ENCODE measurements around the gene MICA.
"Not testable (repeated sequence)": the region's sequence is repeated elsewhere in the genome, so short reads cannot be mapped to it uniquely, and the experiment has no call there.

DNA sequence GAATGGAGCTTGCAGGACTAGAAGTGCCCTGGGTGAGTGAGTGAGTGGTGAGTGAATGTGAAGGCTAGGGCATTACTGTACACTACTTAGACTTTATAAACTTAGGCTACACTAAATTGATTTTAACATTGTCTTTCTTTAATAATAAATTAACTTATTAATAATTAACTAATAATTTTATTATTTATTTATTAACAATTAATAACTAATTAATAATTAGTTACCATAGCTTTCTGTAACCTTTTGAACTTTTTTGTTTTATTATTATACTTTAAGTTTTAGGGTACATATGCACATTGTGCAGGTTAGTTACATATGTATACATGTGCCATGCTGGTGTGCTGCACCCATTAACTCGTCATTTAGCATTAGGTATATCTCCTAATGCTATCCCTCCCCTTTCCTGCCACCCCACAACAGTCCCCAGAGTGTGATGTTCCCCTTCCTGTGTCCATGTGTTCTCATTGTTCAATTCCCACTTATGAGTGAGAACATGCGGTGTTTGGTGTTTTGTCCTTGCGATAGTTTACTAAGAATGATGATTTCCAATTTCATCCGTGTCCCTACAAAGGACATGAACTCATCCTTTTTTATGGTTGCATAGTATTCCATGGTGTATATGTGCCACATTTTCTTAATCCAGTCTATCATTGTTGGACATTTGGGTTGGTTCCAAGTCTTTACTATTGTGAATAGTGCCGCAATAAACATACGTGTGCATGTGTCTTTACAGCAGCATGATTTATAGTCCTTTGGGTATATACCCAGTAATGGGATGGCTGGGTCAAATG, 43.8 kb downstream of the MICA start:
- TF ChIP-seq, protein P1, sequence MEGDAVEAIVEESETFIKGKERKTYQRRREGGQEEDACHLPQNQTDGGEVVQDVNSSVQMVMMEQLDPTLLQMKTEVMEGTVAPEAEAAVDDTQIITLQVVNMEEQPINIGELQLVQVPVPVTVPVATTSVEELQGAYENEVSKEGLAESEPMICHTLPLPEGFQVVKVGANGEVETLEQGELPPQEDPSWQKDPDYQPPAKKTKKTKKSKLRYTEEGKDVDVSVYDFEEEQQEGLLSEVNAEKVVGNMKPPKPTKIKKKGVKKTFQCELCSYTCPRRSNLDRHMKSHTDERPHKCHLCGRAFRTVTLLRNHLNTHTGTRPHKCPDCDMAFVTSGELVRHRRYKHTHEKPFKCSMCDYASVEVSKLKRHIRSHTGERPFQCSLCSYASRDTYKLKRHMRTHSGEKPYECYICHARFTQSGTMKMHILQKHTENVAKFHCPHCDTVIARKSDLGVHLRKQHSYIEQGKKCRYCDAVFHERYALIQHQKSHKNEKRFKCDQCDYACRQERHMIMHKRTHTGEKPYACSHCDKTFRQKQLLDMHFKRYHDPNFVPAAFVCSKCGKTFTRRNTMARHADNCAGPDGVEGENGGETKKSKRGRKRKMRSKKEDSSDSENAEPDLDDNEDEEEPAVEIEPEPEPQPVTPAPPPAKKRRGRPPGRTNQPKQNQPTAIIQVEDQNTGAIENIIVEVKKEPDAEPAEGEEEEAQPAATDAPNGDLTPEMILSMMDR (IDR thresholded peaks at IDR 0.05): not testable (repeated sequence)
- TF ChIP-seq POLR2A, POLR2AphosphoS5 (IDR thresholded peaks at IDR 0.05): not testable (repeated sequence)
